Stimulated activated CD4-positive, alpha-beta T cell treated with anti-CD3 and anti-CD28 coated beads, Interleukin-12 subunit alpha, Interleukin-12 subunit beta, amount 100 ng/mL, for 48 hours (primary cell): ENCODE measurements around the gene JAZF1.
A peak's percentile ranks its signal among the peaks of the same experiment; 100 is the strongest.

Experiments
- DNase-seq, 3 donors: peaks; one replicate each; pipeline ENCODE4 v3.0.0-alpha.2; 2020; ENCODE audit warnings: low read depth in 2 of 3, low spot score in 1 of 3

The JAZF1 gene

GRCh38 chr7:28180364-28181147 is at the start of gene JAZF1:
JAZF1 (minus strand) TSS chr7:28180795.
- peak in 1 of 3 donors; percentile 20 for DNase-seq

- no peak for DNase-seq
These were observed 49.7 kb upstream of the JAZF1 start for GRCh38 chr7:28230261-28230660.

- no peak for DNase-seq
These were observed 47.8 kb upstream of the JAZF1 start for GRCh38 chr7:28228396-28228795.

- no peak for DNase-seq
These were observed 45.4 kb upstream of the JAZF1 start for GRCh38 chr7:28226003-28226402.

- DNase-seq: no peak
These were observed 45.0 kb upstream of the JAZF1 start for GRCh38 chr7:28225576-28225975.

- no peak for DNase-seq
These were observed 44.1 kb upstream of the JAZF1 start for GRCh38 chr7:28224675-28225074.

GRCh38 chr7:28224172-28224571 is 43.6 kb upstream of the JAZF1 start:
- DNase-seq: no peak

GRCh38 chr7:28222636-28223035 is 42.0 kb upstream of the JAZF1 start:
- no peak for DNase-seq

- no peak for DNase-seq
These were observed 39.2 kb upstream of the JAZF1 start for GRCh38 chr7:28219793-28220192.

GRCh38 chr7:28217143-28217542 is 36.5 kb upstream of the JAZF1 start:
- no peak for DNase-seq

GRCh38 chr7:28211006-28211405 is 30.4 kb upstream of the JAZF1 start:
- DNase-seq: no peak

GRCh38 chr7:28208506-28208905 is 27.9 kb upstream of the JAZF1 start:
- DNase-seq: no peak

GRCh38 chr7:28207486-28208158 is 27.0 kb upstream of the JAZF1 start:
- DNase-seq: peak in 1 of 3 donors; percentile 18

- DNase-seq: no peak
These were observed 24.9 kb upstream of the JAZF1 start for GRCh38 chr7:28205506-28205905.

GRCh38 chr7:28203508-28204240 is 23.1 kb upstream of the JAZF1 start:
- DNase-seq: no peak

GRCh38 chr7:28202222-28202621 is 21.6 kb upstream of the JAZF1 start:
- no peak for DNase-seq

GRCh38 chr7:28201131-28201530 is 20.5 kb upstream of the JAZF1 start:
- no peak for DNase-seq

- no peak for DNase-seq
These were observed 20.0 kb upstream of the JAZF1 start for GRCh38 chr7:28200598-28200997.

- DNase-seq: no peak
These were observed 18.5 kb upstream of the JAZF1 start for GRCh38 chr7:28199021-28199510.

- DNase-seq: no peak
These were observed 15.5 kb upstream of the JAZF1 start for GRCh38 chr7:28195910-28196620.
